ENCODE data around the gene FMO3.

GRCh38 chr1:171141688-171142415, 51.1 kb downstream of the FMO3 start:
- TF ChIP-seq CTCF (IDR thresholded peaks at IDR 0.05) (no peak), POLR2AphosphoS5 (IDR thresholded peaks at IDR 0.05; ENCODE audit: insufficient read depth in 1 of 2, low read depth in 1 of 2) (peak; percentile 32 to 87), POLR2A (IDR thresholded peaks at IDR 0.05) (no peak)

All from vagina (tissue), 2 donors.